Spleen (tissue), 7 donors: ENCODE measurements around the gene DPH3.

Source experiments
- POLR2AphosphoS5 ChIP-seq, 3 donors: sonication (generic); formaldehyde crosslinking; IDR thresholded peaks; one replicate each; pipeline ENCODE4 v1.5.1; 2017; ENCODE audit warnings: antibody characterized with exemption in 3 of 3
- TF ChIP-seq, protein P1 (sequence below), 11 experiments: fragments of 200-600 bp in 7 of 11; fragments of 450-650 bp in 4 of 11; sonication (generic) in 4 of 11; IDR thresholded peaks in 8 of 11; conservative IDR thresholded peaks in 3 of 11; 1 replicate in 7 of 11; 2 replicates in 4 of 11; pipeline versions ENCODE4 v1.4.0 to v1.8.0; 2016 to 2021; ENCODE audit warnings: antibody characterized with exemption in 11 of 11, inconsistent platforms in 4 of 11, mild to moderate bottlenecking in 1 of 11
- donor health status: DM: no; HTN: no; CAD: no; lungs with moderate emphysema.
- donor health status: DM: no; HTN: no; CAD: no.
- donor health status: DM: no; HTN: no; CAD: no.

GRCh38 chr3:16260046-16260445 lies 4.7 kb downstream of the DPH3 start:
- TF ChIP-seq POLR2AphosphoS5 (IDR thresholded peaks at IDR 0.05) = no peak
- TF ChIP-seq, protein P1, sequence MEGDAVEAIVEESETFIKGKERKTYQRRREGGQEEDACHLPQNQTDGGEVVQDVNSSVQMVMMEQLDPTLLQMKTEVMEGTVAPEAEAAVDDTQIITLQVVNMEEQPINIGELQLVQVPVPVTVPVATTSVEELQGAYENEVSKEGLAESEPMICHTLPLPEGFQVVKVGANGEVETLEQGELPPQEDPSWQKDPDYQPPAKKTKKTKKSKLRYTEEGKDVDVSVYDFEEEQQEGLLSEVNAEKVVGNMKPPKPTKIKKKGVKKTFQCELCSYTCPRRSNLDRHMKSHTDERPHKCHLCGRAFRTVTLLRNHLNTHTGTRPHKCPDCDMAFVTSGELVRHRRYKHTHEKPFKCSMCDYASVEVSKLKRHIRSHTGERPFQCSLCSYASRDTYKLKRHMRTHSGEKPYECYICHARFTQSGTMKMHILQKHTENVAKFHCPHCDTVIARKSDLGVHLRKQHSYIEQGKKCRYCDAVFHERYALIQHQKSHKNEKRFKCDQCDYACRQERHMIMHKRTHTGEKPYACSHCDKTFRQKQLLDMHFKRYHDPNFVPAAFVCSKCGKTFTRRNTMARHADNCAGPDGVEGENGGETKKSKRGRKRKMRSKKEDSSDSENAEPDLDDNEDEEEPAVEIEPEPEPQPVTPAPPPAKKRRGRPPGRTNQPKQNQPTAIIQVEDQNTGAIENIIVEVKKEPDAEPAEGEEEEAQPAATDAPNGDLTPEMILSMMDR (IDR thresholded peaks at IDR 0.05 in 8 of 11, conservative IDR thresholded peaks at IDR 0.05 in 3 of 11) = no peak
